ENCODE measurements around the gene MYZAP.
A peak's percentile ranks its signal among the peaks of the same experiment; 100 is the strongest.

Gene MYZAP

DNA sequence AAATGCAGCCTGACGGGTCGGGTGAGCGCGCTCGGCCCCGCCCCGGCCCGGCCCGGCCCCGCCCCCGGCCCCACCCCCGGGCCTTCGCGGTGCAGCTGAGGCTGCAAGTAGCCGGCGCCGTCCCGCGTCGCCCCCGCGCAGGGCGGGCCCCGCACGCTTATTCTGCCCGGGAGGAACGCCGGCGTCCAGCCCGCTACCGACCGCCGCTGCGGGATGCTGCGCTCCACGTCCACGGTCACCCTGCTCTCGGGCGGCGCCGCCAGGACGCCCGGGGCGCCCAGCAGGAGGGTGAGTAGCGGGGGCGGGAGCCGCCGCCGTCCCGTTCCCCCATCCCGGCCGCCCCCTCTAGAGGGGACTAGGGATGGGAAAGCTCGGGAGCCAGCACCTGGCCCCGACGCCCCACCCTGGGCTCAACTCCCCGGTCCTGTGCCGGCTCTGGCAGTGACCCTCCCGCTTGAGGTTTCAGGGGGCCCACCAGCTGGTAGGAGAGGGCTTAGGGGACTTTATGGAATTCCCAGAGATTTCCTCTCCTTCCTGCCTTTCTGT lies at the start of gene MYZAP:
MYZAP (plus strand) TSS at position 83 of the 546 bp plus-strand sequence; CDS start at position 214, 131 bp downstream.
- peak; percentile 9 to 37 (median 12) for DNase-seq (ENCODE audit: low read depth in 2 of 3, low spot score in 1 of 3)

- no peak for DNase-seq (ENCODE audit: low read depth in 2 of 3, low spot score in 1 of 3)
Measured at GRCh38 chr15:57542505-57542817, 49.2 kb upstream of the MYZAP start.

GRCh38 chr15:57544848-57545480 lies 46.7 kb upstream of the MYZAP start:
- no peak for DNase-seq (ENCODE audit: low read depth in 2 of 3, low spot score in 1 of 3)

- DNase-seq (ENCODE audit: low read depth in 2 of 3, low spot score in 1 of 3): no peak
Measured at GRCh38 chr15:57545995-57546394, 45.7 kb upstream of the MYZAP start.

GRCh38 chr15:57547243-57547755 lies 44.4 kb upstream of the MYZAP start:
- DNase-seq (ENCODE audit: low read depth in 2 of 3, low spot score in 1 of 3): no peak

DNA sequence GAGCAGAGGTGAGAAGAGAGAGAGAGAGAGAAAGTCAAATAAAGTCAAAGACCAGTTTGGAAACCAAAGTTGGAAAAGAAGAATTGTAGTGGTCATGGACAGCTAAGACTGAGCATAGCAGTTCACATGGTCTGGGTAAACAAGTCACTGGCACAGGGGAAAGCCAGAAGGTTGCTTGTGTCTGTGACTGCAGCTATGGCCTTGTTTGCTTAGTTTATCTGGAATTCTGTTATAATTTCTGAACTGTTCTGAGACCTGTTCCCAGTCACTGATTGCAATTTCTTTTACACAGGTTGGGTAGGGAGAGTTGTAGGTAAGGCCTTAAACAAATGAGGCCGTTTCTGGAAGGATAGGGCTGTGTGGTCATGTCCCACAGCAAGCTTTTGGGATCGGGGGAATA lies 43.4 kb upstream of the MYZAP start:
- DNase-seq (ENCODE audit: low read depth in 2 of 3, low spot score in 1 of 3): no peak

DNA sequence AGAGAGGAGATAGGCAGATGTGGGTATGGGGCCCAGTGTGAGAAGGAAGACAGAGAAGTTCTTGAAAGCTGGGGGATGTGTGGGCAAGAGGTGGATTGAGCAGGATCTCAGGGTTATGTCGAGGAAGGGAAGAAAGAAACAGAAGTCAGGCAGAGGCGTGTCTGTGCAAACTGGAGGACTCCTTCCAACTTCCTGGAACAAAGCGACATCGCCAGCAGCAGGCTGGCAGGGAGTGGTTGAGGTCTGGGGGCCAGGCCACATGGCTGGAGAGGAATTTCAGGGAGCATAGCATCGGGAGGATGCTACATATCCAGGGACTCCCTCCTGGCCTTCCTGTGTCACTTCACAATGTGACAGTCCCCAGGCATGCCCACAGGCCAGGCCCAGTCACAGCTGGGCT lies 42.9 kb upstream of the MYZAP start:
- DNase-seq (ENCODE audit: low read depth in 2 of 3, low spot score in 1 of 3): no peak

DNA sequence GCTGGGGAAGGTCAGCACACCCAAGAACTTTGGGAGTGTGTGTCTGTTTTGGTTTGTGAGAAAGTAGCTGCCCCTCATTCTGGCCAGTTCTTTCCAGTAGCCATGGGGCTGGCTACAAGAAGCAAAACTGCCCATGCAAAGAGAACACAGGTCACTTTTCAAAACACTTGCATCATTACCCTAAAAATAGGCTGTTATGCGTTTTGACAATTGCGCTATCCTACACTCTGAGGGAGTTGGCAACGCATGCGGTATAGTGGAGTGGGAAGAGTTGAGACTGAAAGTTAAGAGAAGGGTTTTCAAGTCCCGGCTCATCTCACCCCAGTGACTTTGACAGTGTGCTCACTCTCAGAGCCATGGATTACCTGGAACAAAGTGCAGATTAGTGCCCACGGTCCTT lies 41.8 kb upstream of the MYZAP start:
- no peak for DNase-seq (ENCODE audit: low read depth in 2 of 3, low spot score in 1 of 3)

DNA sequence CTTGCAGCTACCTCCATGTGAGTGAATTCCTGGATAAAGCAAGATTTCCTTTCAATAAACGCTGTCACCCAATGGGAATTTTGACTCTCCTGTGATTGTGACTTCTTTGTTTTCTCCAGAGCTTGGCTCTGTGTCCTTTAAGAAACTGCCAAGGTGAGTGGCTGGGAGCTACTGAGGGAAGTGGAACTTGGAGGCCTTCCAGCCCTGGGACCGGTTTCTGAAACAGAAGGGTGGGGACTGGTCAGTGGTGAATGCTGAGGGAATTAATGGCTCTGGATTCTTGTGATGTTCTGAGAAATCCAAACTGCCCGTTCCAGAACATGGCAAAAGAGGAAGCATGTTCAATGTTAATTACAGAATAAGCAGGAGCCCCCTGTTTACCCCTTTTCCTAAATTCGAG lies 41.1 kb upstream of the MYZAP start:
- no peak for DNase-seq (ENCODE audit: low read depth in 2 of 3, low spot score in 1 of 3)

- DNase-seq (ENCODE audit: low read depth in 2 of 3, low spot score in 1 of 3): no peak
Measured at GRCh38 chr15:57551715-57552677, 39.7 kb upstream of the MYZAP start.

GRCh38 chr15:57552678-57553334 lies 38.9 kb upstream of the MYZAP start:
- DNase-seq (ENCODE audit: low read depth in 2 of 3, low spot score in 1 of 3): no peak

DNA sequence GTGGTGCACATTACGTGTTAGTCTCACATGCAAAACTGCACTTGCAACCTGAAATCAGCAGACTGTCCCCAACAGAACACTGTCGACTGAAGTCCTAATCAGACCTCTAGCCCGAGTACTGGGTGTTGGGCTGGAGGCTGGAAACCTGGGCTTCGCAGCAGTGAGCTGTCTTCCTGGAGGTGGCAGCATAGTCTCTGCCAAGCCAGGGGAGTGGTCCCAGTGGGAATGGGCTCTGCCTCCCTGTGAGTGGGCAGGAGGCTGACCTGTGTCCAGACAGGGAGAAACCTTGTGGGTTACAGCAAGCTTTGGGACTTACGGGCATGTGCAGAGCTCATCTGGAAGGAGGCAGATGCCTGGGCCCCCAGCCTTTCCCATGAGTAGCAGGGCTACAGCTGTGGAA lies 38.2 kb upstream of the MYZAP start:
- no peak for DNase-seq (ENCODE audit: low read depth in 2 of 3, low spot score in 1 of 3)

DNA sequence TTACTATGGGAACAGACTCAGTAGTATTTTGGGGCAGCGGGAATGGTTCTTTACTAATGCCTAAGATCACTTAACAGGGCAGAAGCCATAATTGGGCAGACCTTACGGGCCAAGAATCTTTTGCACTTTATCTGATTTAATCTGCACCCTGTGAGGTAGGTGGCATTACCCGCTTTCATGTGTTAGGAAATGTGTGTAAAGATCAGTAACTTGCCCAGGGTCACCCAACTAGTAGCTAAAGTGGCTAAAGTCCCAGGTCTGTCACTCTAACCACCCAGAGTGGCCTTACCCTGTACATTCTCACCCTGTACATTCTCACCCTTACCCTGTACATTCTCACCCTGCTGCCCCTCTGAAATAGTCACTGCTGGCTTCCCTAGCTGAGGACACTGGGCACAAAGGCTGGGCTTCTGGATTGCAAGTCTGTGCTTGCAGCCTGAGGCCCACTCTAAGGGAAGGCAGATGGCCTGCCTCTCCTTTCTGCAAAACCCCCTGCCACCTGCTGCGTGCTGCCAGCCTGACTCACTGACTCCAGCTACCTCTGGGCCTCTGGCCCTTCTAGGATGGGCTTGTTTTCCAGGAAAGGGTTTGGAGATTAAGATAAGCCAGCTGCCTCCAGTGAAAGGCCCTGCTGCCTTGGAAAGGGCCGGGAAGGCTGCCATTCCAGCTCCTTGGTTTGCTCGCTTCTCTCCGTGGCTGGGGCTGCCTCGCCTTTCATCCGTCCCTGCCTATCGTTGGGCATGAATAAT lies 37.5 kb upstream of the MYZAP start:
- no peak for DNase-seq (ENCODE audit: low read depth in 2 of 3, low spot score in 1 of 3)

DNA sequence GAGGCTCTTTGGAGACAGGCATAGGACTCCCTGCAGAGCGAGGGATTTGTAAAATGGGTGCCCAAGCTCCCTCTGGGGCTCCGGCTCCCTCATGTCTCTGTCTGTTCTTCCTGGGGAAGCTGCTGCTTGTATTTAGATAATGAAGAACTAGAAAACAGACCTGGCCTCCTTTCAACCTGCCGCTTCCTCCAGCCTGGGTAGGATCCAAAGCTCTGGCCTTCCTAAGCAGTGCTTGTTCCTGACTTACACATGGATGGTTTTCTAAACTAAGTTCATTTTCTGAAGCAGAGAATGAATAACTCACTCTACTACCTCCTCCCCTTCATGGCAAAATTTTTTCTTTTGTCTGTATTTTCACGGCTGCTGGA lies 36.9 kb upstream of the MYZAP start:
- DNase-seq (ENCODE audit: low read depth in 2 of 3, low spot score in 1 of 3): no peak

GRCh38 chr15:57555270-57555669 lies 36.4 kb upstream of the MYZAP start:
- no peak for DNase-seq (ENCODE audit: low read depth in 2 of 3, low spot score in 1 of 3)

GRCh38 chr15:57556040-57556439 lies 35.7 kb upstream of the MYZAP start:
- DNase-seq (ENCODE audit: low read depth in 2 of 3, low spot score in 1 of 3): no peak

- no peak for DNase-seq (ENCODE audit: low read depth in 2 of 3, low spot score in 1 of 3)
Measured at GRCh38 chr15:57557267-57557666, 34.4 kb upstream of the MYZAP start.

- DNase-seq (ENCODE audit: low read depth in 2 of 3, low spot score in 1 of 3): no peak
Measured at GRCh38 chr15:57557810-57558209, 33.9 kb upstream of the MYZAP start.

GRCh38 chr15:57559875-57560274 lies 31.8 kb upstream of the MYZAP start:
- peak; percentile 56 to 78 (median 60) for DNase-seq (ENCODE audit: low read depth in 2 of 3, low spot score in 1 of 3)

DNA sequence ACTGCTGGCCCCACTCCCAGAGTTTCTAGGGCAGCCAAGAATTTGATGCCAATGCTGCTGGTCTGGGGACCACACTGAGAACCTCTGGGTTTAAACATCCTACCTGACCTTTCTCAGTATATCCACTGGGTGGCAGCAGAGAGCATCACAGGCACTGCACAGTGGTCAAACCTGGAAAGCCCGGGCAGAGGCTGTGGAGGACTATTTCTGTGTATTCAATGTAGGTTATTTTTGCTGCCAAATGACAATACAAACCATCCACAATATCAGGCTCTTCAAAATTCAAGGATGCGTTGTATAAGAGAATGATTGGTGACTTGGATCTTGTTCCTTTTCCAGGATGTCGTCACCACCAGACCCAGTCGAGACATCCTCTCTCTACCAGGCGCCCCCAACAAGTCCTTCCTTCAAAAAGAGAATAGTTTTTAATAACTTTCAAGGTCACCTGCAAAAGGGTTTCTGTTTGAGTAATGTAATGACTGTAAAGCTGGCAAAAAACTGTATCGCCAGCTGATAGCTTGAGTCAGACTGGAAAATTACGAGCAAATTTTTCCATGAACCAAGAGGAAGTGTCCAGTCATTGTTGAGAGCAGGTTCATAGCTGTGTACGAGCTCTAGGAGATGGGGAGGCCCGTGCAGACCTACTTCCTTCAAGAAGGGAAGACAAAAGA lies 30.5 kb upstream of the MYZAP start:
- peak; percentile 27 to 63 (median 53) for DNase-seq (ENCODE audit: low read depth in 2 of 3, low spot score in 1 of 3)
